Effector CD8-positive, alpha-beta T cell (primary cell): ENCODE results near the gene CRACDL.

ENCODE experiments used
- DNase-seq: peaks from one replicate; lab custom pipeline; 2025; lab: John Stamatoyannopoulos, UW

The CRACDL gene

DNA sequence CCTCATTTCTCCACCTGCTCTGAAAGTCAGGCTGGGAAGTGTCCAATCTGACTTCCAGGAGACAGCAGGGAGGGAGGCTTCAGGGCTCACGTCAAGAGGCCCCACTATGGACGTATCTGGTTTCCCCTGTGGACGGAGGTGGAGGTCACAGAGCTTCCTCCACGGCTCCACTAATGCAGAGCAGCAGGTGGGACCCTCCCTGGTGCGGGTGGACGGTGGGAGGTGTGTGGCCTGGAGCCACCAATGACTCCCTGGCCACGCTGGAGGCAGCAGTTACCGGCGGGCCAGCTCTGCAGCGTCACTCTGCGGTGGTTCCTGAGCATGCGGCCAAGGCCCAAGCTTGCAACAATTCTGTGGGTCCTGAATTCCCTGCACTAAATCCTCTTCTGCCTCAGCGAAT lies 9.0 kb downstream of the CRACDL start:
- DNase-seq: no peak

DNA sequence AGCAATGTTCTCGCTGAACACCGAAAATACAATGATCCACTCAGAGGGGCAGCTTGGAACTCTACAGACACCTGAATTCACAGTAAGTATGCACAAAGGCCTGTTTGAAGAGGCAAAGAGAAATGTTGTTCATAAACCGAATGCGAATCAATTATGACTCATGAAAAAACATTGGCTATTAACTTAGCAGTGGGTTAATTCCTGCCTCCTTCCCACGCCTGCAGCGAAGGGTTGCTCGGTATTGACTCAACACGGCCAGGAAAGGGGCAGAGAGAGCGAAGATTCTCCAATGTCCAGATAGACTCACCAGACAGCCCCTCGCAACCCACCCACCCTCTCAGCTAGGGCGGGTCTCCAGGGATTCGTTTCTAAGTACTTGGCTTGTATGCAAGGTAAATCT lies 9.4 kb downstream of the CRACDL start:
- no peak for DNase-seq

DNA sequence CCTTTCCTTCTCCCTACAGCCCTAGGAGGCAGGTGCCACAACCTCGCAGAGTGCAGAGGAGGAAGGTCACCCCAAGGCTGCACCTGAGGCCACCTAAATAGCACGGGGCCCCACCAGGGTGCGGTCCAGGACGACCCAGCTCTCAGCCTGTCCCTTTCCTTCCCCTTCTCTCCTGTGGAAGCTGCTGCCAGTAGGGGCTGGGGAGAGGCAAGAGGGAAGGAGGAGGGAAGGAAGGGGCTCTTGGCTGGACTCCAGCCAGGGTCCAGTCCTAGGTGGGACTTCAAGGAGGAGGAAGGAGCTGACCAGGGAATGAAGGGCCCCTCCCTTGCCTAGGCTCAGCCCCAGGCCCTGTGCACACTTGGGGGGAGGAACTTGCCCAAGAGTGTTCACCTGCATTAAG lies 11.1 kb downstream of the CRACDL start:
- DNase-seq: no peak

DNA sequence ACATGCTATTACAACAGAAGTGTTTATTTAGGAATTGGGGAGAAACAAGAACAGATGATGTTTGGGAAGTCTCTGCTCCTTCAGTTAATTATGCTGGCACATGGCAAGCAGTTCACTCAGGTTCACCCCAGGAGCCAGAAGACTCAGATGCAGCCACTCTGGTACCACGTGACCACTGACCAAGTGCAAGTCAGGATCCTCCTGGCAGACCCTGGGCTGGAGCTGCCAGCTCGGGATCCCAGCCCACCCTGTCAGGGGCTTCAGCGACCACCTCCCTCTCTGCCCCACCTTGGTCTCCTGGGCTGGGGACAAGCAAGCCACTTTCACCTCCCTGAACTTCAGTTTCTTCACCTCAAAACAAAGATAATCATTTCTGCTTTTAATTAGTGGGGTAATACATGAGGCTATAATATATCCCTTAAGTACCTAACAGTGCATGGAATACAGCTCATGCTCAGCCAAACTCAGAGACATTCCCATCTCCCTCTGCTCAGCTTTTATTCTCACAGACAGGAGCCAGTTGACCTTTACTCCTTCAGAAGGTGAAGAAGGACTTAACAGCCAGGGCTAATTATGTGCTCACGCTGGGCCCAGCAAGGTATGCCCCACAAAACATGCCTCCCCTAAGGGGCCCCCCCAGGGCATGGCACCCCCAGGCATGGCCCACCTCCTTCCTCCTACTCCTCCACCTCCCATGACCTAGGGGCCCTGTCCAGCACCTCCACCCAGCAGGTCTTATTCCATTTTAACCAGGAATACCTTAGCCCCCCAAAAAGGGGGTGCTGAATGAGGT lies 11.8 kb downstream of the CRACDL start:
- DNase-seq: no peak

DNA sequence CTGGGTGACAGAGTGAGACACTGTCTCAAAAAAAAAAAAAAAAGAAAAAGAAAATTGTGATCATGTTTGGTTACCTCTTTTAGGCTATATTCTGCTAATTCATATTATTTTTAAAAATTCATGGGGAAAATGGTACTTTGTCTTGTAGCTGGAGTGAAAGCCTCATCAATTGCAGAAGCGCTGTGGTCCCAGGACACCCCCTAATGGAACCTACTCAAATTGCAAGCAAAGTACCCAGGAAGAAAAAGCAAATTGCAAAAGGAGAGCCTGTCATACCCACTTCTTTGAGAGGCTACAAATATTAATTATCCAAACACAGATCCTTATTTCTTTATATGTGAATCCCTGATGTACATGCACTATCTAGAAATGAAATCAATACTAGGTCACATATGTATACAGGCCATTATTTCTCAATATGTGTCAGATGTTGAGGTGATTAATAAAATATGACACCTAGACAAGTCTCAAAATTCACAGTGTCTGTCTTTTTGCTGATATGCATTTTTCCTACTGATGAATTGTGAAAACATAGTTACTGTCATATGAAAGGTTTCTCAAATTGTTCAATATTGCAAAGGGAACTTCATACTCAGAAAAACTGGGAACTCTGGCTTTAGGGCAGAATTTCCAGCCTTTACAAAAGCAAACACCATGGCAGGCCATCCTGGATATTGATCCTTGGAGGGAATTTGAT lies 12.6 kb downstream of the CRACDL start:
- no peak for DNase-seq

DNA sequence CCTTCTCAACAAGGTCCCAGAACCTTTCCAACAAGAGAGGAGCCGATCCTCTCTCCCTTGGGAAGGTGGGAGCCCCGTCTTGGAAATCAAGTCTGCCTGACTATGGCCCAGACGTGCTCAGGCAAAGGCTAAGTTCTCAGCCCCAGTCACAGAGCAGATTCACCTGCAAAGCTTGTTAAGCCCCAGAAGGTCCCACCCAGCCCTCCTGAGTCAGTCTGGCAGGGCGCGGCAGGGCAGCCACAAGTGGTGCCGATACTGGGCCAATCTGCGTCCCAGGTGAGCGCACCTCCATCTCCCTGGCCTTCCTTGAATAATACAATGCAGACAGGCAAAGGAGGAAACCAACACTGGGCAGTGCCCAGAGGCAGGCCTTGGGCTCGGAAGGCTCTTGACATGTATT lies 15.0 kb downstream of the CRACDL start:
- DNase-seq: no peak

DNA sequence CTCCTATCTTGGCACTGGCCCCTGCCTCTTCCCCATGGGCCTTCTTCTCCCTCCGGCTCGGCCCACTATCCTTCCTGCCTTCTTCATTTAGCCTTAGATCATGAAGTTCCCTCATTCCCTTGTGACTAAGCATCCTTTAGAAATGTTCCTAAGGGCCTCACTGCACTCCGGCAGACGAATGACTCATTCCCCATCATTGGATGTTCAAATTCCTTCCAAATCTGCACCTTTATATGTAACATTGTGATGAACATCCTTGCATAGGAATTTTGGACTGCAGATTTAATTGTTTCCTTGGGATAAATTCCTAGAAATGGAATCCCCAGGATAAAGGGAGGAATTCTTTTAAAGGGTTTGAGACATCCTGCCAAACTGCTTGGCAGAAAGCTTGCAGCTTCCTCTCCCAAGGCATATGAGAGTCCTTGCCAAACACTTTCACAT lies 19.0 kb downstream of the CRACDL start:
- DNase-seq: no peak

DNA sequence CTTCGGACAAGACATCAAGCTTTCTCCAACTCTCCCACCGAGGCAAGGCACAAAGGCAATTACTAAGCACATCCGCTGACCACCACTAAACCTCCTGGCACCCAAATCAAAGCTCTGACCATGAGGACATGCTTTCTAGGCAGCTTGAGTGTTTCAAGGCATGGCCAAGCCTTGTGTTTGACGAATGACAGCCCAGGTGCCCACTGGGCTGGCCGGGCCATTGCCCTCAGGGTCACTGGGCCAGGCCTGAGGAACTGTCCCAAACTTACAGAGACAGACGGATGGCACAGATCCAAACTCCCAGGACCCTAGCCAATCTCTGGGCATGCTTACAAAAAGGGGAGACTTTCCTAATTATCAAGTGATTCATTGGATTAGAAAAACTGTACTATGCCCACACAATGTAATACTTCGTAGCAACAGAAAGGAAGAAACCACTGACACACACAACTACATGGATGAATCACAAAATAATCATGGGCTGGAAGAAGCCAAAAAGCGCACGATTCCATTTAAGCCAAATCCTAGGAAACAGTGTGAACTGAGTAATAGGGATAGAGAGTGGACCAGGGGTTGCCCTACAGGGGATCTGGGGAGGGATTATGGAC lies 20.2 kb downstream of the CRACDL start:
- DNase-seq: no peak

DNA sequence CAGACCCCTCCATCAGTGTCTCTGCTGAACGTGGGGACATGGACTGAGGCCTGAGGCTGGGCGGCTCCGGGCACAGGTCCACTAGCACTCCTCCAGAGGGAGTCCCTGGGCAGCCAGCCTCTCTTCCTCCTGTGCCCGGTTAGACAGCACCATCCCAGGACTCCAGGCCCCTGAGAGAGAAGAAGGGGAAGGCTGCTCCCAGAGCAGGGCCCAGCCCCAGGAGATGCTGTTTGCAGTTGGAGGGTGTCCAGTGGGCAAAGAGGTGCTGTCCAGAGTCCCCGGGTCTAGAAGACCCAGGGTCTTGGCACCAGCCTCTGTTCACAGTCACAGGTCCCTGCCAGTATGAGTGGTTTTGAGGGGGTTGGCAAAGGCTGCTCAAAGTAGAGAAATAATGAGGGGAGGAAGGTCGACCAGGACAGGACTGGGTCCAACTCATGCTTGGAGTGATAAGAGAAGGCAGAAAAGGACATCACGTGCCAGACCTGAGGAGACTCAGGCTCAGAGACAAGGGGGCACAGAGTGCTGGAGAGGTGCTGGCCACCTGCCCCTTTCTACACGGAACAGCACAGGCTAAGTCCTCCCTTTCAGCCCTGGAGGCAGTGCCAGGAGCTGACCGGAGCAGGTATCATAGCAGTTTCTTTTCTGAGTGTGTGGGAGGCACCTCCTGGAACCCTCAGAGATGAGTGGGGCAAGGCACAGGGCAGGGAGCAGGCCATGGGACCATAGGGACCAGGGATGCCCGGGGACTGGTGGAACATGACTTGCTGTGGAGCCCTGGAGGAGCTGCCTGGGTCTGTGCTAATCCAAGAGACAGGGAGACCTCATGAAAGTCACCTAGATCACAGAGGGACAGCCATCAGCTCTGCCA lies 21.1 kb downstream of the CRACDL start:
- DNase-seq: no peak

DNA sequence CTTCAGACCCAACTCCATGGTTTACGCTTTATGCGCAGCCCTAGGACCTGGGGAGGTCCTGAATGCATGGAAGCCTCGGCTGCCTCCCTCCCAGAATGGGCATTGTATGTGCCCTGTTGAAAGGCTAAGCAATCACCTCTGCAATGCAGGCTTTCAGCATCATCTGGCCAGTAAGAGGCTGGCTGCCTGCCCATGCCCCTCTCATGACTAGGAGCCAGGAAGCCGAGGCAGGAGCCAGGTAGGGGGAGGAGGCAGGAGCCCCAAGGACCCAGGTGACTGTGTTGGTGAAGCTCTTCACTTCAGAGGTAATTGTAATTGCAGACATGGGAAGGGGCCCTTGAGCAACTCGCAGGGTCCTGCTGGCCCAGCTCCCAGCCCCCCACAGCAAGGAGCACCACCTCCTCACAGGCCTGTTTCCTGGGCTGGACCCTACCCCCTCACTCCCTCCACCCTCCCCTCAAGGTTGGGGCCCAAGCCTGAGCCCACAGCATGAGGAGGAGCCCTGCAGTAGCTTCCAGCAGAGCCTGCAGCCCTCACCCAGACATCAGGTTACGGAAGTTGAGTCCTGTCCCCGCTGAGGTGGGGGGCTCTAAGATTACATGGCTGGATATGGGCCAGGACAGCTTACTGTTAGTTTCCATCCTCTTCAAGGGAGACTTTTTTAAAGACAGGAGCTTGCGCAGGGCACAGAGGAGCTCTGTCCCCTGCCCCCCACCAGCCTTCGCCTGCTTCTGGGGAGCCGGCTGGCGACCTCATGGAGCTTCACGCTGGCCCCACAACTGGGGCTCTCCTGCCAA lies 21.9 kb downstream of the CRACDL start:
- DNase-seq: no peak

DNA sequence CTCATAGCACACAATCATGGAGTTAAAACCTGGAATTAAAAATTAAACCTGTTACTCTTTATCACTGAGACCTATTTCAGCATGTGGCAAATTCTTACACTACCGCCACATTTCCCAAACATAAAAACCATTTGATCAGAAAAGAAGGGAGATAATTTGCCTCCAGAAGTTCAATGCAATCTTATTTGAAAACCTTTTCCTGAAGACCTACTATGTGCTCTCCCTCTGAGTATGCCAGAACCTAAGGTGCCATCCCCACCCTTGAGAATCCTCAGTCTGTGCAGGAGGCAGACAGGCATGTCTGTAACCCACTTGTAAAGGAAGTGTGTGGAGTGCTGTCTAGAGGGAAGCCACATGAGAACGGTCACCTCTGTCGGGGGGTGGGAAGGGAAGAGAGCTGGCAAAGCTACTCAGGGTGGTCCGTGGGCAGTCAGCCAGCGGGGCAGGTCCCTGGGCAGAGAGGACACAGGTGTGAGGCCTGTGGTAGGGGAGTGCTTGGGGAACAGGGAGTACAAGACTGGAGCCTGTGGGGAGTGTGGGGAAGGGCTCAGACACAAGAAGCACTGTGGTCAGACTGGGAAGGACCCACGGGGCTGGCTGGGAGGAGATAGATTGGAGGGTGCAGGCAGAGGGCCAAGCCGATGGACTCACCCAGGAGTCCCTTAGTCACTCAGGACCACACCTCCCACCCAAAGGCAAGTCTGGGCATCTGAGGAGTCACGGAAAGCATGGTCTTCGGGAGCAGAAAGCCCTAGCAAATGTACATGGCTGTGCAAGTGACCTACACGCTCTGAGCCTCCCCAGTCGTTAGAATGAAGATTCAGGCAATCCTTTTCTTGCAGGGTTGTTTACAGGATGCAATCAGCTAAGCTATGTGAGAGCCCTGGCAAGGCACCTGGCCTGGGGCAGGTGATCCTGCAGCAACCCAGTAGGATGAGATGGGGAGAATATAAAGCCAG lies 22.8 kb downstream of the CRACDL start:
- no peak for DNase-seq

DNA sequence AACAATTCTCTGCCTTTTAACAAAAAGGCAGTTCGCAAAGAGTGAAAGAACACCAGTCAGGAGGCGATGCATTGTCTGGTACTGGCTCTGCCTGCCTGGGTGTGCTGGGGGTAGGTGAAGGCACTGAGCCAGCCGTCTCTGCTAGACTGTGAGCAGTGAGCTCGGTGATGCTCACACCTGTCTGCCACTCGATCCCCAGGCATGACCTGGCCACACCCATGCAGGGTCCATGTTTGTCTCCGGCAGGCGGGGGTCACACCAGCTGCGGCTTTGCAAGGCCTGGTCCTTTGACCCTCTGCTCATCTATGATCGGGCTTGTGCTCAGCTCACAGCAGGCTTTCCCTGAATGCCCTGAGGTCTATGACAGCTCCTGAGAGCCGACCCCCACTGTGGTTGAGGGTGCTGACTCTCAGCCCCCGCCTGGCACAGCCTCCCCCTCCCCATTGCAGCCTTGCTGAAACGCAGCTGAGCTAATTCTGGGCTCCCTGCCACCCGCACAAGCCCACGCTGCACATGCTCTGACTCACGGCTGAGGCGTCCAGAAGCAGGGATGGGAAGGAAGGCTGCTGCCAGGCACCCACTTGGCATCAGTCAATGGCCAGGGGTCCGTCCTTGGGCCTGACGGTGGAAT lies 23.7 kb downstream of the CRACDL start:
- DNase-seq: no peak

DNA sequence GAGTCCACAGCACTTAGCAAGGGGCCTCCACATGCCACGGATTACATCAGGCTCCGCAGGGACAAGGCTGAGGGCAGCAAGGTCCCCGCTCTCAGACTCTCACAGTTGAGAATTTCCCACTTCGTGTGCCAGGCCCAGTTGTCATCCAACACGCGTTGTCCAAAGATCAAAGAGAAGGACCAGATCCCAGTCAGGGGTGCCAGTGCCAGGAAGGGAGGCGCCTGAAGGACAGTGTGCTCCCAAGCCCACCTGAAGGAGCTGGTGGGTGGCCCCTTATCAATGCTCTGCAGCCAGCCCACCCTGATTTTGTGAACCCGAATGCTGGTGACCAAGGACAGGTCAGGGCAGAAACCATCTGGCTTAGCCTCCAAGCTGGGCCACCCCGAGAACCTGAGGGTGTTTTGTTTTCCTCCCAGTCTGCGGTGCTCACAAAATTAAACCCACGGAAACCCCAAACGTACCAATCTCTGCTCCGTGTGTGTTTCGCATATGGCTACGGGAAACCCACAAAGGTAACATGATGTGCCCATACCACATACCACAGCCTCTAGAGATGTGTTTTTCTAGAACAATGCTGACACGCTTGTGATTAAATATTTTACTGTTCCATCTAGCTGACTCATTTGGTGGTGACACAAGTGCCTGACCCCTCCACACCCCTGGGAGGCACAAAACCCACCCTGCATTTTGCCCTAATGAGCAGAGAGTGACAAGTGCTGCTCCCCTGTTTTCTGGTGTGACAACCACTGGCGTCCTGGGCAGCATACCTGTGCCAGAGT lies 24.5 kb downstream of the CRACDL start:
- DNase-seq: no peak

DNA sequence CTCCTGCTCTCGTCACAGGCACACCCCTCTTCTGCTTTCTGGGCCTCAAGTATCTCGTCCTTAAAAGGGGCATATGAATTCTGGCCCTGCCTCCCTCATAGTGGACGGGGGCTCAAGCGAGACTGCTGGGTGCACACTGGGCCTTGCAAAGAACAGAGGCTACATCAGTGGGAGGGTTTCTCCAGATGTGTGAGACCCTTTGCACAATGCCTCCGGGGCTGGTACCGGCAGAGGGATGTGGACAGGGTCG lies 25.0 kb downstream of the CRACDL start:
- no peak for DNase-seq

DNA sequence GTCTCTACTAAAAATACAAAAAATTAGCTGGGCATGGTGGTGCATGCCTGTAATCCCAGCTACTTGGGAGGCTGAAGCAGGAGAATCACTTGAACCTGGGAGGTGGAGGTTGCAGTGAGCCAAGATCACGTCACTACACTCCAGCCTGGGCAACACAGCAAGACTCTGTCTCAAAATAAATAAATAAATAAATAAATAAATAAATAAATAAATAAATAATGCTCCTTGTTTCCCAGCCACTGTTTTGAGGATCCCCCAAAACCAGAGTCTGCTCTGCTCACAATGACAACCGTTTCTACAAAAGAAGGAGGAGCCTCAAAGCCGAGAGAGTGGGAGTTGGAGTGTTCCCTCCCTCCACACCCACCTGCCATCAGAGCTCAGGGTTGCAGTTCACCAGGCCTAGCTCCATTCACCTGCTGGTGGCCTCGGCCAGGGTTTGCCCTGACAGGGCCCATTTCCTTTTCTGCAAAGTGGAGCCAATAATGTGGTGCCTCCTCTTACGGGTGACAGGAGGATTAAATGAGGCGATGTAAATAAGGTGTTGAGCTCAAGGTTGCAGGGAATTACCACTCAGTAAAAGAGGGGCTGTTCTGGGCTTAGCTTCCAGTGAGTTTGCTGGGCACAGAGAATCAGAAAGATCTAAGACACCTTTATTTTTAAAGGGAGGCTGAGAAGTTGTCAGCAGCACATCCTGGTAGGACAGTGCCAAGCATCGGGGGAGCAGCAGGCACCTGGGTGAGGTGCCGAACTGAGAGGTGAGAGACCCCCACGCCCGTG lies 25.5 kb downstream of the CRACDL start:
- DNase-seq: no peak

DNA sequence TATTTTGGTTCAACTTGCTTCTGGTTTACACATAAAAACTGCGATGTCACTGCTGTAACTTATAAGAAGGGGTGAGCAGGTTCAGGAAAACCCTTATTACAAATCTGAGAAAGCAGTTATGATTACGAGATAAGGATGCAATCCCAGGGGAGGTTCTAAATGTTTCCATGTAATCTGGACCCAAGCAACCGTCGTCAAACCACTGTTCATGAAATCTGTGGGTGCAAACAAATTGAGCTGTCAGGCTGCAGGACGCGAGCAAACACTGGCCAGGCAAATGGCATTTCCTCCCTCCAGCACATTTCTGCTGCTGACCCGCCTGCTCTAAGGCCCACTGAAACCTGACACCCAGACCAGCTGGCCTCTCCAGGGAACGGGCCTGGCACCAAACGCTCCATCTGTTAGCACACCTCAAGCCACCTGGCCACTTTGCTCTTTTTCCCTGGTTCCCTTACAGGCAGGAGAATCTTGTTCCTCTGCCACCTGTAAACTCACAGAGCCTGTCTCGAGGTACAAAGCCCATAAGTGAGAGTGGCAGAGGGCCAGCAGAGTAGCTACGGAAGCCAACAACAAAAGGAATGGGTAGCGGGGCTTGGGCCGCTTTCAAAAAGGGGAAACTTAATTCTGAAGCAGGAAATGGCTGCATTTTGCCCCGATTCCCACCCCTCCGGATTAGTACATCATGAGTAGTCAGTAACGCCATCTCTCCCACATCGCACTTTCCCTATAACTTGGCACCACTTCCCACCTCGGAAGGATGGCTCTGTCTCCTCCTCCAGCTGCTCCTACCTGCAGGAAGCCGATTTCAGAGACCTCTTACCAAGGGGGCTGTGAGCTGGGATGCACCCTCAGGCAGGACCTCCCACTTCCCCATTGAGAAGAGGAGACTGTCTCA lies 26.5 kb downstream of the CRACDL start:
- no peak for DNase-seq

DNA sequence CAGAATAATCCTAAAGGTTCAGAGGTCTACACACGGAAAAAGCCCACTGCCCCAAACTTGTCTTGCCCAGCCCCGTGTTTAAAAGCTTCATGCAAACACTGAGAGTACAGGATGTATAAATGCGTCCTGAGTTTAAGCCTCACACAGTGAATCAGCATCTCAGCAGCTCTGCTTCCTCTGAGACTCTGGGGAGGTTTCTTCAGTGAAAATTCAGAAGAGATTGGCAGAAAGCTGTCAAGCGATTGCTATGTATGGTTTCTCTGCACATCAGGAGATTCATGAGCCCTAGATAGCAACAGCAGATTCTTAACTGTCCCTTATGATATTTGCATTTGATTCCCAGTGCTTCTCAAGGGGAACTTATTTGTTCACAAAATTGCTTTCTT lies 27.1 kb downstream of the CRACDL start:
- DNase-seq: no peak
